ENCODE results near the gene GPC3.

DNA sequence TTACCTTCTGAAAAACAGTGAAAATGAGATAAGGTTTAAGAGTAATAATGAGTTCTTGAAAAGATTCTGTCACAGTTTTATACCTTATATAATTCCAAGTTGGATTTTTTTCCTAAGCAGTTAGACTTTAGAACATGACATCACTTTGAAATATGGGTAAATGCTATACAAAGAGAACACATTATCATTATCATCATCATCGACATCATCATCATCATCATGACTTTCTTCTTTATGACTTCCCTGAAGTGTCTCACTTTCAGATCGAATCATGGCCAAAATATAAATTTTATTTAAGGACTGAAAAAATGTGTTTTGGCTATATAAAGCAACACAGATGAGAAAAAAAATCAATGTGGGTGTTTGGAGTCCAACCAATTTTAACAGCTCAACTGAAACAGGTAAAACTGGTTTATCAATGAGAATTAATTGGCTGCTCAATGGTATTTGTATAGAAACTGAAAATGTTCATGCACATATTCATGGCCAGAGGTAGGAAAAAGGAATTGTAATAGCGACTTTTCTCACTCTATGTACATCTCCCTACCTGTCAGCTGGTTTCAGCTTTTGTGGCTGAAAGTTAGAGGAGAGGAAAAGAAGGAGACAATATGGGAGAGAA, 327.0 kb downstream of the GPC3 start:
- no peak for TF ChIP-seq YY1 (IDR thresholded peaks at IDR 0.05; ENCODE audit: insufficient read depth, insufficient read length)
- TF ChIP-seq ZNF274 (IDR thresholded peaks at IDR 0.05; ENCODE audit: low read depth, low read length): no peak
